IMR-90 (cell line): ENCODE data around the gene CCDC136. TPM values are rescaled to one million over a fixed set of nuclear protein-coding genes. Genes with fewer than 3 reads are reported as not detected.

Experiments used
- ATAC-seq: fragments of 200-7000 bp; cut with Tn5 transposase; 2 replicates; pipeline ENCODE4 v1.9.1; 2020; ENCODE audit warnings: low read depth, mild to moderate bottlenecking, moderate library complexity
- BruUV-seq: library from RNA; stranded (reverse); fragments of 400-500 nt; replicated peaks from 2 replicates; lab custom pipeline; 2021; lab: Mats Ljungman, UMichigan
- CTCF ChIA-PET: fragments of 300-600 bp; formaldehyde crosslinking; extraction: SDS; loops from one replicate; lab custom pipeline; 2021; ENCODE audit warnings: antibody characterized with exemption; lab: Yijun Ruan, JAX
- POLR2A ChIA-PET: fragments of 300-600 bp; sonication (Branson Sonifier 250); formaldehyde crosslinking; loops from one replicate; lab custom pipeline; 2022; ENCODE audit warnings: antibody characterized with exemption; ENCODE audit not compliant: unreplicated experiment; lab: Charles Lee
- DNase-seq: peaks from one replicate; pipeline ENCODE4 v3.0.0; 2013
- H2AFZ ChIP-seq: replicated peaks from 2 replicates; pipeline ENCODE3; 2013; ENCODE audit warnings: low read length, mild to moderate bottlenecking; ENCODE audit not compliant: poor library complexity
- H2AK5ac ChIP-seq: 2 replicates; pipeline ENCODE4 v1.6.1; 2013; ENCODE audit warnings: low read depth, low read length, inconsistent platforms
- H2AK9ac ChIP-seq: replicated peaks from 2 replicates; pipeline ENCODE3; 2013; ENCODE audit warnings: mild to moderate bottlenecking, low read depth, low read length, moderate library complexity; ENCODE audit not compliant: poor library complexity
- H2BK120ac ChIP-seq: 2 replicates; pipeline ENCODE4 v1.6.1; 2013; ENCODE audit warnings: low read depth, low read length, inconsistent platforms
- H2BK15ac ChIP-seq: 3 replicates; pipeline ENCODE4 v1.6.1; 2013; ENCODE audit warnings: low read depth, low read length, inconsistent platforms
- H2BK20ac ChIP-seq: 2 replicates; pipeline ENCODE4 v1.6.1; 2013; ENCODE audit warnings: low read depth, mild to moderate bottlenecking, inconsistent platforms, low read length, moderate library complexity
- H2BK5ac ChIP-seq: 2 replicates; pipeline ENCODE4 v1.6.1; 2013; ENCODE audit warnings: mild to moderate bottlenecking, low read depth, low read length, inconsistent platforms; ENCODE audit not compliant: poor library complexity, severe bottlenecking
- H3K14ac ChIP-seq: replicated peaks from 2 replicates; pipeline ENCODE4 v1.6.1; 2013; ENCODE audit warnings: low read depth, low read length, inconsistent platforms
- H3K18ac ChIP-seq: 2 replicates; pipeline ENCODE4 v1.6.1; 2013; ENCODE audit warnings: low read depth, low read length, control low read depth
- H3K23ac ChIP-seq: 2 replicates; pipeline ENCODE4 v1.6.1; 2013; ENCODE audit warnings: low read depth, low read length, inconsistent platforms
- H3K27ac ChIP-seq: 2 replicates; pipeline ENCODE4 v1.5.1; 2013; ENCODE audit warnings: mild to moderate bottlenecking, control low read depth, low read length; ENCODE audit not compliant: insufficient read depth
- H3K27me3 ChIP-seq: 2 replicates; pipeline ENCODE4 v1.6.1; 2013; ENCODE audit warnings: low read length; ENCODE audit not compliant: control insufficient read depth, insufficient read depth
- H3K36me3 ChIP-seq: 2 replicates; pipeline ENCODE4 v1.6.1; 2013; ENCODE audit warnings: low read length, mixed read lengths; ENCODE audit not compliant: control insufficient read depth, insufficient read depth
- H3K4ac ChIP-seq: 2 replicates; pipeline ENCODE4 v1.6.1; 2013; ENCODE audit warnings: low read depth, low read length, inconsistent platforms
- H3K4me1 ChIP-seq: 2 replicates; pipeline ENCODE4 v1.6.1; 2013; ENCODE audit warnings: low read length, mixed read lengths; ENCODE audit not compliant: control insufficient read depth, insufficient read depth
- H3K4me2 ChIP-seq: 2 replicates; pipeline ENCODE4 v1.6.1; 2013; ENCODE audit warnings: low read depth, mild to moderate bottlenecking, control low read depth, low read length, moderate library complexity
- H3K4me3 ChIP-seq: 2 replicates; pipeline ENCODE4 v1.5.1; 2013; ENCODE audit warnings: low read depth, mild to moderate bottlenecking, control low read depth, low read length, moderate library complexity; ENCODE audit not compliant: insufficient read depth
- H3K56ac ChIP-seq: 2 replicates; pipeline ENCODE4 v1.6.1; 2013; ENCODE audit warnings: low read length, inconsistent platforms; ENCODE audit not compliant: insufficient read depth; ENCODE audit errors: extremely low read depth
- H3K79me1 ChIP-seq, 2 experiments: 2 replicates each; pipeline ENCODE4 v1.6.1; 2013; ENCODE audit warnings: low read length in 2 of 2, inconsistent platforms in 1 of 2, low read depth in 1 of 2
- H3K9ac ChIP-seq: 2 replicates; pipeline ENCODE4 v1.6.1; 2013; ENCODE audit warnings: low read depth, low read length, control low read depth
- H3K9me1 ChIP-seq: 2 replicates; pipeline ENCODE4 v1.6.1; 2013; ENCODE audit warnings: low read length, inconsistent platforms; ENCODE audit not compliant: insufficient read depth
- H3K9me3 ChIP-seq: 2 replicates; pipeline ENCODE4 v1.6.1; 2013; ENCODE audit warnings: low read length; ENCODE audit not compliant: control insufficient read depth, insufficient read depth
- H4K20me1 ChIP-seq: 2 replicates; pipeline ENCODE4 v1.6.1; 2013; ENCODE audit warnings: low read length, inconsistent platforms; ENCODE audit not compliant: insufficient read depth
- H4K5ac ChIP-seq: 2 replicates; pipeline ENCODE4 v1.6.1; 2013; ENCODE audit warnings: mild to moderate bottlenecking, low read depth, low read length, control low read depth
- H4K8ac ChIP-seq, 2 experiments: 2 replicates each; pipeline ENCODE4 v1.6.1; 2013; ENCODE audit warnings: low read depth in 2 of 2, low read length in 2 of 2, control low read depth in 1 of 2, inconsistent platforms in 1 of 2
- H4K91ac ChIP-seq: 2 replicates; pipeline ENCODE4 v1.6.1; 2013; ENCODE audit warnings: low read depth, low read length, inconsistent platforms; ENCODE audit not compliant: insufficient read depth
- BHLHE40 ChIP-seq: fragments of 150-350 bp; IDR thresholded peaks from 2 replicates; pipeline ENCODE4 v1.6.1; 2016; ENCODE audit warnings: mild to moderate bottlenecking, low read depth, low read length
- CEBPB ChIP-seq: IDR thresholded peaks from 2 replicates; pipeline ENCODE4 v1.6.1; 2012; ENCODE audit warnings: low read depth, low read length, improper control_type of control experiment
- CHD1 ChIP-seq: IDR thresholded peaks from 2 replicates; pipeline ENCODE4 v1.6.1; 2012; ENCODE audit warnings: low read depth, low read length, improper control_type of control experiment
- FOS ChIP-seq: fragments of 150-350 bp; IDR thresholded peaks from 2 replicates; pipeline ENCODE4 v1.6.1; 2016; ENCODE audit warnings: low read depth, low read length
- MAFK ChIP-seq: IDR thresholded peaks from 2 replicates; pipeline ENCODE4 v1.6.1; 2012; ENCODE audit warnings: low read depth, low read length, improper control_type of control experiment
- MAZ ChIP-seq: IDR thresholded peaks from 2 replicates; pipeline ENCODE4 v1.6.1; 2012; ENCODE audit warnings: low read depth, mild to moderate bottlenecking, low read length, improper control_type of control experiment, moderate library complexity, borderline replicate concordance
- MXI1 ChIP-seq: IDR thresholded peaks from 2 replicates; pipeline ENCODE4 v1.6.1; 2012; ENCODE audit warnings: low read depth, mild to moderate bottlenecking, low read length, moderate library complexity, borderline replicate concordance
- NFE2L2 ChIP-seq: fragments of 150-350 bp; IDR thresholded peaks from 2 replicates; pipeline ENCODE4 v1.6.1; 2016; ENCODE audit warnings: low read depth, mild to moderate bottlenecking, low read length
- POLR2A ChIP-seq: IDR thresholded peaks from 2 replicates; pipeline ENCODE4 v1.6.1; 2012; ENCODE audit warnings: mild to moderate bottlenecking, low read depth, low read length
- RAD21 ChIP-seq: IDR thresholded peaks from 2 replicates; pipeline ENCODE4 v1.6.1; 2012; ENCODE audit warnings: low read length, improper control_type of control experiment
- RCOR1 ChIP-seq: IDR thresholded peaks from 2 replicates; pipeline ENCODE4 v1.6.1; 2012; ENCODE audit warnings: mild to moderate bottlenecking, low read length, improper control_type of control experiment; ENCODE audit not compliant: insufficient replicate concordance
- SMC3 ChIP-seq: fragments of 150-350 bp; IDR thresholded peaks from 2 replicates; pipeline ENCODE4 v1.6.1; 2016; ENCODE audit warnings: low read depth, mild to moderate bottlenecking, antibody characterized with exemption, low read length, moderate library complexity
- WGBS, 2 experiments: methylation state at CpG; one replicate each; pipeline versions ENCODE4 v1.1.5 to v1.1.7; 2013; ENCODE audit warnings: missing lambda C conversion rate in 2 of 2; ENCODE audit not compliant: insufficient read length in 1 of 2; ENCODE audit errors: extremely low coverage in 2 of 2; 5-methylcytosine and 5-hydroxymethylcytosine counted together
- dilution Hi-C: fragments of 300-500 bp; cut with HindIII; formaldehyde crosslinking; loops from one replicate; pipeline ENCODE4 v1.14.3; 2018; ENCODE audit warnings: low sequenced_read_pairs; ENCODE audit not compliant: unreplicated experiment
- in situ Hi-C: fragments of 300-500 bp; cut with MboI; formaldehyde crosslinking; loops from 3 replicates; pipeline ENCODE4 v1.14.3; 2019; ENCODE audit warnings: low sequenced_read_pairs, inconsistent platforms, mixed read lengths
- intact Hi-C: fragments of 100-400 bp; cut with micrococcal nuclease; formaldehyde crosslinking; loops from 2 replicates; pipeline ENCODE4 v1.10.0; 2022
- polyA plus RNA-seq, 3 experiments: library from polyadenylated mRNA; depleted of rRNA; stranded (reverse); fragments of >200 nt; gene quantifications; 2 replicates each; pipeline ENCODE4 v1.2.3, GENCODE V29; 2012; ENCODE audit warnings: low replicate concordance in 1 of 3
- total RNA-seq: library from RNA; depleted of rRNA; stranded (reverse); fragments of >200 nt; gene quantifications from 2 replicates; pipeline ENCODE4 v1.2.3, GENCODE V29; 2012
- TF ChIP-seq, protein P1 (sequence below): fragments of 150-350 bp; IDR thresholded peaks from 2 replicates; pipeline ENCODE4 v1.6.1; 2016; ENCODE audit warnings: low read depth, mild to moderate bottlenecking, low read length, moderate library complexity, borderline replicate concordance
- TF ChIP-seq, protein P2 (sequence below): conservative IDR thresholded peaks from 2 replicates; pipeline ENCODE4 v1.5.1; 2012; ENCODE audit warnings: mild to moderate bottlenecking, low read depth, low read length, improper control_type of control experiment
- TF ChIP-seq, protein P3 (sequence below): fragments of 150-350 bp; IDR thresholded peaks from 2 replicates; pipeline ENCODE4 v1.6.1; 2017; ENCODE audit warnings: mild to moderate bottlenecking, antibody characterized with exemption, low read length, low read depth

The CCDC136 gene
- total and polyA plus RNA-seq, 2 of the 4 experiments (the other 2 are of a cell fraction), result 7.7 to 18.0 TPM

DNA sequence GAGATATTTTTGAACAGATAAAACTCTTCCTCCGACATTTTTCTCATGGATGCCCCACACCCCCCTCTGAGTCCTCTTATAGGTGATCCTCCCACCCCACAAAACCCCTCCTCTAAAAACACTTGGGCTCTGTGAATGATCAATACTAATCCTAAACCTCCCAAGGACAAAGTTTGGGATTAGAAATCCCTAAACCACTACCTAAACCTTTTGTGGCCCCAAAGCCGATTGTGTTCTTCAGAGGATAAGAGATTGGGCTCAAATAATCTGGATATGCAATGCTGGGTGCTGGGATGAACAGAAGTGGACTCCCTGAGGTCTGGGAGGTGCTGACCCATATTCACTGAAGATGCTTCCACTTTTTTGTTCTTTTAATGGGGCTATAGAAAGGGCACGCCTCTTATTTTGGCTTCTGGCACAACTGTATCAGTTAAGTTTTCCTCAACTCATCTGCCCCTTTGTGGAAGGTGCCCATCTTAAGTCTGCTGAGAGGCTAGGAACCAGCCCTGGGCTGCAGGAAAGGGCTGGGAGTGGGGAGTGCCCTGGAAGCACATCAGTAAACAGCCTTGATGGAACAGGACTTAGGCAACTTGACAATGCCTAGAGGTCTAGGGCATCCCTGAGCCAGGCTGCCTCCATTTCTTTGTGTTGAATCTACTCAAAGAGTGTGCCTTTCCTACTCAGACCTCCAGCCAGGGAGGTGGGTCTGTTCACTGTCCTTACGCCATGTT, 15.9 kb upstream of the CCDC136 start, which contains the start of gene OPN1SW:
OPN1SW (minus strand) TSS at position 51 of the 731 bp plus-strand sequence; CDS start at position 38, 13 bp downstream.
- H3K4me2 ChIP-seq, result no peak within 1 kb of the TSS
- H3K4me1 ChIP-seq, result 0 out of 2 replicates have a peak, but pooled peaks cover under 1% of the 10 kb centered on the region
- no peak within 1 kb of the TSS for H3K4ac ChIP-seq
- no peak within 1 kb of the TSS for H2BK120ac ChIP-seq
- no peaks in the 10 kb centered on the region for H3K27me3 ChIP-seq
- peak; percentile 3; the same call in 1 of the 2 replicates for ATAC-seq
- WGBS, 2 experiments, result 100% methylated on average over 2 of the region's 4 CpGs; no CpG with 5 or more reads in 1 of the 2 experiments
- peaks cover 11% of the 10 kb centered on the region for H3K9me1 ChIP-seq
- no peak within 1 kb of the TSS for H2BK15ac ChIP-seq
- no peak within 1 kb of the TSS for H3K27ac ChIP-seq
- H3K23ac ChIP-seq, result no peak within 1 kb of the TSS
- H3K79me1 ChIP-seq, result peaks cover 5 to 17% of the 10 kb centered on the region in 2 experiments; a peak in 3 of 4 replicates
- dilution Hi-C loops (no loop called here), in situ Hi-C loops (no loop called here), intact Hi-C loops (no loop called here)
- no peak within 1 kb of the TSS for H2BK5ac ChIP-seq
- H3K18ac ChIP-seq, result no peak within 1 kb of the TSS
- no peak within 1 kb of the TSS for H3K4me3 ChIP-seq
- peak within 1 kb of the TSS; percentile 28 for H2AFZ ChIP-seq
- POLR2A ChIA-PET, result no interaction called here
- H3K9ac ChIP-seq, result no peak within 1 kb of the TSS
- H2BK20ac ChIP-seq, result no peak within 1 kb of the TSS
- H3K14ac ChIP-seq, result no peak within 1 kb of the TSS
- no peak within 1 kb of the TSS for H2AK9ac ChIP-seq
- TF ChIP-seq BHLHE40 (no peak), POLR2A (no peak), MAZ (no peak), RAD21 (no peak), CEBPB (no peak), RCOR1 (no peak), FOS (no peak), NFE2L2 (no peak), MAFK (no peak), CHD1 (no peak), MXI1 (no peak), SMC3 (no peak)
- TF ChIP-seq, protein P1, sequence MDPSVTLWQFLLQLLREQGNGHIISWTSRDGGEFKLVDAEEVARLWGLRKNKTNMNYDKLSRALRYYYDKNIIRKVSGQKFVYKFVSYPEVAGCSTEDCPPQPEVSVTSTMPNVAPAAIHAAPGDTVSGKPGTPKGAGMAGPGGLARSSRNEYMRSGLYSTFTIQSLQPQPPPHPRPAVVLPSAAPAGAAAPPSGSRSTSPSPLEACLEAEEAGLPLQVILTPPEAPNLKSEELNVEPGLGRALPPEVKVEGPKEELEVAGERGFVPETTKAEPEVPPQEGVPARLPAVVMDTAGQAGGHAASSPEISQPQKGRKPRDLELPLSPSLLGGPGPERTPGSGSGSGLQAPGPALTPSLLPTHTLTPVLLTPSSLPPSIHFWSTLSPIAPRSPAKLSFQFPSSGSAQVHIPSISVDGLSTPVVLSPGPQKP, result no peak
- TF ChIP-seq, protein P2, sequence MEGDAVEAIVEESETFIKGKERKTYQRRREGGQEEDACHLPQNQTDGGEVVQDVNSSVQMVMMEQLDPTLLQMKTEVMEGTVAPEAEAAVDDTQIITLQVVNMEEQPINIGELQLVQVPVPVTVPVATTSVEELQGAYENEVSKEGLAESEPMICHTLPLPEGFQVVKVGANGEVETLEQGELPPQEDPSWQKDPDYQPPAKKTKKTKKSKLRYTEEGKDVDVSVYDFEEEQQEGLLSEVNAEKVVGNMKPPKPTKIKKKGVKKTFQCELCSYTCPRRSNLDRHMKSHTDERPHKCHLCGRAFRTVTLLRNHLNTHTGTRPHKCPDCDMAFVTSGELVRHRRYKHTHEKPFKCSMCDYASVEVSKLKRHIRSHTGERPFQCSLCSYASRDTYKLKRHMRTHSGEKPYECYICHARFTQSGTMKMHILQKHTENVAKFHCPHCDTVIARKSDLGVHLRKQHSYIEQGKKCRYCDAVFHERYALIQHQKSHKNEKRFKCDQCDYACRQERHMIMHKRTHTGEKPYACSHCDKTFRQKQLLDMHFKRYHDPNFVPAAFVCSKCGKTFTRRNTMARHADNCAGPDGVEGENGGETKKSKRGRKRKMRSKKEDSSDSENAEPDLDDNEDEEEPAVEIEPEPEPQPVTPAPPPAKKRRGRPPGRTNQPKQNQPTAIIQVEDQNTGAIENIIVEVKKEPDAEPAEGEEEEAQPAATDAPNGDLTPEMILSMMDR, result no peak
- TF ChIP-seq, protein P3, sequence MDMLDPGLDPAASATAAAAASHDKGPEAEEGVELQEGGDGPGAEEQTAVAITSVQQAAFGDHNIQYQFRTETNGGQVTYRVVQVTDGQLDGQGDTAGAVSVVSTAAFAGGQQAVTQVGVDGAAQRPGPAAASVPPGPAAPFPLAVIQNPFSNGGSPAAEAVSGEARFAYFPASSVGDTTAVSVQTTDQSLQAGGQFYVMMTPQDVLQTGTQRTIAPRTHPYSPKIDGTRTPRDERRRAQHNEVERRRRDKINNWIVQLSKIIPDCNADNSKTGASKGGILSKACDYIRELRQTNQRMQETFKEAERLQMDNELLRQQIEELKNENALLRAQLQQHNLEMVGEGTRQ, result no peak
- no peaks in the 10 kb centered on the region for H3K9me3 ChIP-seq
- no peak within 1 kb of the TSS for H4K91ac ChIP-seq
- no peak within 1 kb of the TSS for H4K5ac ChIP-seq
- no TSS peak for BruUV-seq
- no peak within 1 kb of the TSS for H2AK5ac ChIP-seq
- DNase-seq, result no peak
- peak within 1 kb of the TSS in 1 of 2 experiments; percentile 11; a peak in 1 of 4 replicates for H4K8ac ChIP-seq
- peaks cover 32% of the 10 kb centered on the region; the same call in 1 of the 2 replicates for H4K20me1 ChIP-seq
- peaks cover 33% of the 10 kb centered on the region for H3K36me3 ChIP-seq
- H3K56ac ChIP-seq, result no peak within 1 kb of the TSS
- CTCF ChIA-PET, result interaction anchor here (0.6 kb wide), 1 partner anchor 33 kb away, joined by 6 read pairs; no protein-coding TSS in a partner anchor
